Upper lobe of right lung (tissue), 1 donor: Measurements from ENCODE around the gene OAT. TPM values are rescaled to one million over a fixed set of nuclear protein-coding genes. Genes with fewer than 3 reads are reported as not detected.
"Not testable (repeated sequence)": the region's sequence is repeated elsewhere in the genome, so short reads cannot be mapped to it uniquely, and the experiment has no call there.

Source experiments
- ATAC-seq: fragments of 200-7000 bp; cut with Tn5 transposase; one replicate; pipeline ENCODE4 v1.9.1; 2020; ENCODE audit warnings: mild to moderate bottlenecking, moderate library complexity
- DNase-seq: peaks from one replicate; pipeline ENCODE4 v3.0.0-alpha.2; 2020
- H3K27ac ChIP-seq: fragments of 200-600 bp; one replicate; pipeline ENCODE4 v1.8.0; 2022
- H3K27me3 ChIP-seq: fragments of 200-600 bp; one replicate; pipeline ENCODE4 v1.8.0; 2022; ENCODE audit warnings: mild to moderate bottlenecking
- H3K36me3 ChIP-seq: fragments of 200-600 bp; one replicate; pipeline ENCODE4 v1.8.0; 2022
- H3K4me1 ChIP-seq: fragments of 200-600 bp; one replicate; pipeline ENCODE4 v1.8.0; 2022
- H3K4me3 ChIP-seq: fragments of 200-600 bp; one replicate; pipeline ENCODE4 v1.8.0; 2022; ENCODE audit warnings: mild to moderate bottlenecking
- H3K9me3 ChIP-seq: fragments of 200-600 bp; one replicate; pipeline ENCODE4 v1.8.0; 2022
- CTCF ChIP-seq: fragments of 200-600 bp; IDR thresholded peaks from one replicate; pipeline ENCODE4 v1.8.0; 2022; ENCODE audit warnings: antibody characterized with exemption
- intact Hi-C: fragments of 100-400 bp; cut with DNase I; formaldehyde crosslinking; loops from one replicate; pipeline ENCODE4 v1.11.0; 2022
- total RNA-seq: library from RNA; stranded (reverse); fragmentation: NEBNext Ultra II Directional; extraction: Animal tissue kit (Norgen Biotek cat#: 25700); gene quantifications from one replicate; pipeline ENCODE4 v1.2.1, GENCODE V29; 2021
- donor health status: DM: no; HTN: yes; CAD: no; lungs with severe emphysema.

Gene OAT
- total RNA-seq, 1 donor from 2014 or later, result 55.2 TPM

- H3K36me3 ChIP-seq, result no peaks in the 10 kb centered on the region
- no peak overlapping the region for H3K4me3 ChIP-seq
- ATAC-seq (no peak), DNase-seq (no peak)
- intact Hi-C loops, result no loop called here
- no peak for TF ChIP-seq CTCF
- H3K9me3 ChIP-seq, result no peaks in the 10 kb centered on the region
- H3K27ac ChIP-seq, result no peak overlapping the region
- peaks cover 78% of the 10 kb centered on the region for H3K27me3 ChIP-seq
- H3K4me1 ChIP-seq, result peaks cover 10% of the 10 kb centered on the region
Observed at GRCh38 chr10:124446830-124447750, 28.4 kb upstream of the OAT start.

- H3K4me3 ChIP-seq, H3K9me3 ChIP-seq, H3K36me3 ChIP-seq, intact Hi-C loops, H3K27ac ChIP-seq, H3K4me1 ChIP-seq, ATAC-seq, DNase-seq: not testable (repeated sequence)
- H3K27me3 ChIP-seq, result peaks cover 25% of the 10 kb centered on the region
Observed at GRCh38 chr10:124441694-124442093, 23.0 kb upstream of the OAT start.

- intact Hi-C loops, result no loop called here
- TF ChIP-seq CTCF, result no peak
- Histone ChIP-seq H3K9me3 (no peaks in the 10 kb centered on the region), H3K4me3 (no peak overlapping the region), H3K27ac (no peak overlapping the region), H3K36me3 (no peaks in the 10 kb centered on the region), H3K4me1 (no peaks in the 10 kb centered on the region), H3K27me3 (peaks cover 6% of the 10 kb centered on the region)
- DNase-seq (no peak), ATAC-seq (no peak)
Observed at GRCh38 chr10:124436191-124436638, 17.5 kb upstream of the OAT start.

GRCh38 chr10:124435683-124436082 lies 17.0 kb upstream of the OAT start:
- H3K27me3 ChIP-seq, DNase-seq, H3K4me1 ChIP-seq, ATAC-seq, H3K9me3 ChIP-seq, H3K27ac ChIP-seq, intact Hi-C loops, H3K36me3 ChIP-seq, H3K4me3 ChIP-seq: not testable (repeated sequence)

- Histone ChIP-seq H3K36me3 (no peaks in the 10 kb centered on the region), H3K27ac (no peak overlapping the region), H3K4me1 (no peaks in the 10 kb centered on the region), H3K9me3 (no peaks in the 10 kb centered on the region), H3K4me3 (no peak overlapping the region), H3K27me3 (peaks cover 8% of the 10 kb centered on the region)
- no peak for TF ChIP-seq CTCF
- intact Hi-C loops, result no loop called here
- no peak for DNase-seq
- no peak for ATAC-seq
Observed at GRCh38 chr10:124433461-124433860, 14.7 kb upstream of the OAT start.

GRCh38 chr10:124430077-124430476 lies 11.4 kb upstream of the OAT start:
- DNase-seq, result no peak

More at GRCh38 chr10:124430077-124430476, 11.4 kb upstream of the OAT start:
- Histone ChIP-seq H3K9me3 (no peaks in the 10 kb centered on the region), H3K27me3 (peaks cover 8% of the 10 kb centered on the region), H3K27ac (no peak overlapping the region), H3K4me1 (no peaks in the 10 kb centered on the region), H3K4me3 (no peak overlapping the region), H3K36me3 (no peaks in the 10 kb centered on the region)
- intact Hi-C loops, result no loop called here
- no peak for ATAC-seq
- no peak for TF ChIP-seq CTCF
